Smooth muscle cell (in vitro differentiated cells): ENCODE measurements around the gene IL1R1. TPM values are rescaled to one million over a fixed set of nuclear protein-coding genes. Genes with fewer than 3 reads are reported as not detected.

Experiments used
- DNase-seq: peaks from one replicate; lab custom pipeline; 2025; ENCODE audit not compliant: unreplicated experiment; lab: John Stamatoyannopoulos, UW
- H2AFZ ChIP-seq: fragments of 200-600 bp; sonication (generic); 2 replicates; pipeline ENCODE4 v1.6.0; 2016; ENCODE audit warnings: antibody characterized with exemption, low read depth, mild to moderate bottlenecking
- H3F3A ChIP-seq: fragments of 200-600 bp; sonication (generic); 2 replicates; pipeline ENCODE4 v1.6.0; 2017; ENCODE audit warnings: antibody characterized with exemption, low read depth
- H3K27ac ChIP-seq: fragments of 200-600 bp; sonication (generic); 2 replicates; pipeline ENCODE4 v1.5.1; 2016; ENCODE audit warnings: low read depth, mild to moderate bottlenecking
- H3K27me3 ChIP-seq: fragments of 200-600 bp; sonication (generic); 2 replicates; pipeline ENCODE4 v1.6.1; 2016; ENCODE audit warnings: low read depth, mild to moderate bottlenecking
- H3K36me3 ChIP-seq: fragments of 200-600 bp; sonication (generic); 2 replicates; pipeline ENCODE4 v1.5.1; 2016; ENCODE audit warnings: low read depth
- H3K4me1 ChIP-seq: fragments of 200-600 bp; sonication (generic); 2 replicates; pipeline ENCODE4 v1.5.1; 2016; ENCODE audit warnings: low read depth
- H3K4me2 ChIP-seq: fragments of 200-600 bp; sonication (generic); 2 replicates; pipeline ENCODE4 v1.6.0; 2016; ENCODE audit warnings: mild to moderate bottlenecking
- H3K4me3 ChIP-seq: fragments of 200-600 bp; sonication (generic); 2 replicates; pipeline ENCODE4 v1.5.1; 2016; ENCODE audit warnings: mild to moderate bottlenecking
- H3K79me2 ChIP-seq: fragments of 200-600 bp; sonication (generic); 2 replicates; pipeline ENCODE4 v1.6.0; 2016; ENCODE audit warnings: low read depth, mild to moderate bottlenecking
- H3K9ac ChIP-seq: fragments of 200-600 bp; sonication (generic); 2 replicates; pipeline ENCODE4 v1.6.0; 2016; ENCODE audit warnings: low read depth
- H3K9me3 ChIP-seq: fragments of 200-600 bp; sonication (generic); replicated peaks from 2 replicates; pipeline ENCODE4 v1.5.1; 2016; ENCODE audit warnings: low read depth
- H4K20me1 ChIP-seq: fragments of 200-600 bp; sonication (generic); 2 replicates; pipeline ENCODE4 v1.6.0; 2016; ENCODE audit warnings: low read depth
- WGBS: methylation state at CpG from one replicate; pipeline ENCODE4 v1.1.7; 2016; ENCODE audit warnings: low lambda C conversion rate; 5-methylcytosine and 5-hydroxymethylcytosine counted together
- polyA plus RNA-seq: library from polyadenylated mRNA; unstranded; fragments of >200 nt; fragmentation: Nextera tagmentation; extraction: Ambion mirVana; gene quantifications from 2 replicates; pipeline ENCODE4 v1.2.1, GENCODE V29; 2016
- total RNA-seq: library from RNA; depleted of rRNA; stranded (reverse); fragments of >200 nt; gene quantifications from 2 replicates; pipeline ENCODE4 v1.2.3, GENCODE V29; 2014
- TF ChIP-seq, protein P1 (sequence below): fragments of 200-600 bp; sonication (generic); IDR thresholded peaks from 2 replicates; pipeline ENCODE4 v1.5.1; 2017; ENCODE audit warnings: borderline replicate concordance, mild to moderate bottlenecking, antibody characterized with exemption; ENCODE audit not compliant: insufficient read depth, poor library complexity, severe bottlenecking

Gene IL1R1
- total and polyA plus RNA-seq, 2 experiments from 2014 or later = 26.8 to 32.4 TPM

DNA sequence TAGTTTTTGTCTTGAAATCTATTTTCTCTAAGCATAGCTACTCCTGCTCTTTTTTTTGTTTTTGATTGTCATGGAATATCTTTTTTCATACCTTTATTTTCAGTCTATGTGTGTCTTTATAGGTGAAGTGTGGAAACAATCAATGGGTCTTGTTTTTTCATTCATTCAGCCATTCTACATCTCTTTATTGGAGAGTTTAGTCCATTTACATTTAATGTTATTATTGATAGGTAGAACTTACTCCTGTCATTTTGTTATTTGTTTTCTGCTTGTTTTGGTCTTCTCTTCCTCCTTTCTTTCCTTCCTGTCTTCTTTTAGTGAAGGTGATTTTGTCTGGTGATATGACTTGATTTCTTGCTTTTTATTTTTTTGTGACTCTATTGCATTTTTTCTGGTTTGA lies 62.1 kb downstream of the IL1R1 start:
- Histone ChIP-seq H3K27me3 (no peaks in the 10 kb centered on the region), H3F3A (no peaks in the 10 kb centered on the region), H3K79me2 (no peaks in the 10 kb centered on the region), H3K36me3 (no peaks in the 10 kb centered on the region), H3K4me1 (no peaks in the 10 kb centered on the region), H2AFZ (no peak overlapping the region), H3K27ac (peak overlapping the region; percentile 22), H3K4me2 (no peak overlapping the region), H3K9ac (no peak overlapping the region), H3K4me3 (no peak overlapping the region), H3K9me3 (no peaks in the 10 kb centered on the region), H4K20me1 (no peaks in the 10 kb centered on the region)
- no peak for DNase-seq
- TF ChIP-seq, protein P1, sequence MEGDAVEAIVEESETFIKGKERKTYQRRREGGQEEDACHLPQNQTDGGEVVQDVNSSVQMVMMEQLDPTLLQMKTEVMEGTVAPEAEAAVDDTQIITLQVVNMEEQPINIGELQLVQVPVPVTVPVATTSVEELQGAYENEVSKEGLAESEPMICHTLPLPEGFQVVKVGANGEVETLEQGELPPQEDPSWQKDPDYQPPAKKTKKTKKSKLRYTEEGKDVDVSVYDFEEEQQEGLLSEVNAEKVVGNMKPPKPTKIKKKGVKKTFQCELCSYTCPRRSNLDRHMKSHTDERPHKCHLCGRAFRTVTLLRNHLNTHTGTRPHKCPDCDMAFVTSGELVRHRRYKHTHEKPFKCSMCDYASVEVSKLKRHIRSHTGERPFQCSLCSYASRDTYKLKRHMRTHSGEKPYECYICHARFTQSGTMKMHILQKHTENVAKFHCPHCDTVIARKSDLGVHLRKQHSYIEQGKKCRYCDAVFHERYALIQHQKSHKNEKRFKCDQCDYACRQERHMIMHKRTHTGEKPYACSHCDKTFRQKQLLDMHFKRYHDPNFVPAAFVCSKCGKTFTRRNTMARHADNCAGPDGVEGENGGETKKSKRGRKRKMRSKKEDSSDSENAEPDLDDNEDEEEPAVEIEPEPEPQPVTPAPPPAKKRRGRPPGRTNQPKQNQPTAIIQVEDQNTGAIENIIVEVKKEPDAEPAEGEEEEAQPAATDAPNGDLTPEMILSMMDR = no peak

DNA sequence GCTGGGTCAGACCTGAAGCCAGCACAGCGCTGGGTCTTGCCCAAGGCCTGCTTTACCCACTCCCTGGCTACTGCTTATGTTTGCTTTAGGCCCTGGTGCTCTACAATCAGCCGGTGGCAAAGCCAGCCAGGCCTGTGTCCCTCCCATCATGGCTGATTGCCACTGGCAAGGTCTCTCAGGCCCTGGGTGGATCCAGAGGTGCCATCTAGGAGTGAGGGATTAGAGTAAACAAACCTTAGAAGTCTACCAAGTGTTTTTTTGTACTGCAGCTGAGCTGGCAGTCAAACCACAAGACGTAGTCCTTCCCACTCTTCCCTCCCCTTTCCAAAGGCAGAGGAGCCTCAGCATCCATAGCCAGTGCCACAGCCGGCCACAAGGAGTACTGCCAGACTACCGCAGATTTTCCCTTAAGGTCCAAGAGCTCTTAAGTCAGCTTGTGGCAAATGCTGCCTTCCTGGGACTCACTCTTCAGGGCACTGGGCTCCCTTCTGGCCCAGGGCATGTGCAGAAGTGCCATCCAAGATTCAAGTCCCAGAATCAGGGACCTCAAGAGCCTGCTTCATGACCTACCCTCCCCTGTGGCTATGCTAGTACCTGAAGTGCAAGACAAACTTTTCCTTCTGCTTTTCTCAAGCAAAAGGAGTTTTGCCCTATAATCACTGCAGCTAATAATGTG lies 64.3 kb downstream of the IL1R1 start:
- Histone ChIP-seq H3K27ac (no peak overlapping the region), H3K27me3 (no peaks in the 10 kb centered on the region), H3K9ac (no peak overlapping the region), H3F3A (no peaks in the 10 kb centered on the region), H3K4me1 (no peaks in the 10 kb centered on the region), H3K4me2 (no peak overlapping the region), H3K4me3 (no peak overlapping the region), H4K20me1 (no peaks in the 10 kb centered on the region), H3K9me3 (no peaks in the 10 kb centered on the region), H2AFZ (no peak overlapping the region), H3K79me2 (no peaks in the 10 kb centered on the region), H3K36me3 (no peaks in the 10 kb centered on the region)
- 86% methylated on average over 5 of the region's 5 CpGs for WGBS
- no peak for DNase-seq
- TF ChIP-seq, protein P1 = no peak

DNA sequence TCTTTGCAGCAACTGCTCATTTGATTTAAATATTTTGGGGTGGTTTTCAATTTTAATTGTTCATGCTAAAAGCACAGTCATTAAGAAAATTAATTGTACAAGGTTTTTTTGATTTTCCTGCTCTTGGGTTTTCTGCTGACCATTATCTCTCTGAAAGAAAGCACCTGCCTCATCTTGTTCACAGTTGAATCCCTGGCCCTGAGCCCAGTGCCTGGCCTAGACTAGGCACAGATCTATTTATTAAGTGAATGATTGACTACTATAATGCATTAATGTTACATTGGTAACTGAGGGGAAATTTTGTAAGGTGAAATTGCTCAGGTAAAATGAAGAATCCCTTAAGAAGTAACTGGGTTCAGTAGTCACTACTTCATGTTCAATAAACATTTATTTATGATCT lies 66.2 kb downstream of the IL1R1 start:
- H3K36me3 ChIP-seq = no peaks in the 10 kb centered on the region
- no peaks in the 10 kb centered on the region for H3K9me3 ChIP-seq
- H3K4me1 ChIP-seq = no peaks in the 10 kb centered on the region
- DNase-seq = no peak
- H3F3A ChIP-seq = no peaks in the 10 kb centered on the region
- H3K4me3 ChIP-seq = no peak overlapping the region
- TF ChIP-seq, protein P1 = no peak
- no peak overlapping the region for H3K27ac ChIP-seq
- no peaks in the 10 kb centered on the region for H3K27me3 ChIP-seq
- H3K9ac ChIP-seq = no peak overlapping the region
- no peaks in the 10 kb centered on the region for H4K20me1 ChIP-seq
- no peak overlapping the region for H3K4me2 ChIP-seq
- no peaks in the 10 kb centered on the region for H3K79me2 ChIP-seq
- H2AFZ ChIP-seq = no peak overlapping the region

DNA sequence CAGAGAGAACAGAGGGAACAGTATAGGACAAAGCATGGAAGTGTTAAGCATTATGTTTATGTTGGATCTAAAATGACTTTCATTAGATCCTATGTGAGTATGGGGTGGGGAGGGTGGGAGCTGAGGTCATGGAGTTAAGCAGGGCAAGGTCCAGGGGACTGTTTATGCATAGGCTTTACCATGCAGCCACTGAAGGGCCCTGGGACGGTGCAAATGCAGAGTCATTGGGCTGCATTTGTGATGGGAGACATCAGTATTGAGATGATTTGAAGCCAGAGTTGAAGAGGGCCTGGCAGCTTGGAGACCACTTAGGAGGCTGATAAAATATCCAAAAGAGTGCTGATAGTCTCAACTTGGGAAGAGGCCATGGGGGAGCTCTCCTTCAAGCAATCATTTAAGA lies 66.9 kb downstream of the IL1R1 start:
- H3K36me3 ChIP-seq = no peaks in the 10 kb centered on the region
- no peaks in the 10 kb centered on the region for H4K20me1 ChIP-seq
- 86% methylated on average over 1 of the region's 1 CpG for WGBS
- no peak overlapping the region for H3K4me3 ChIP-seq
- H3K9ac ChIP-seq = no peak overlapping the region
- DNase-seq = no peak
- no peaks in the 10 kb centered on the region for H3K9me3 ChIP-seq
- TF ChIP-seq, protein P1 = no peak
- no peaks in the 10 kb centered on the region for H3K4me1 ChIP-seq
- H3K27ac ChIP-seq = no peak overlapping the region
- no peaks in the 10 kb centered on the region for H3F3A ChIP-seq
- no peak overlapping the region for H2AFZ ChIP-seq
- no peaks in the 10 kb centered on the region for H3K27me3 ChIP-seq
- H3K79me2 ChIP-seq = no peaks in the 10 kb centered on the region
- H3K4me2 ChIP-seq = no peak overlapping the region
